HepG2 (cell line): ENCODE measurements around the gene DERL2. TPM values are rescaled to one million over a fixed set of nuclear protein-coding genes. Genes with fewer than 3 reads are reported as not detected.
A peak's percentile ranks its signal among the peaks of the same experiment; 100 is the strongest.

Source experiments
- ETV5 ChIP-seq: IDR thresholded peaks from 2 replicates; pipeline ENCODE4 v1.6.1; 2018; ENCODE audit warnings: missing biosample characterization, missing genetic modification reagents, inconsistent platforms, borderline replicate concordance
- FOXC1 ChIP-seq: sonication (generic); formaldehyde crosslinking; IDR thresholded peaks from 2 replicates; pipeline ENCODE4 v1.8.0; 2022; ENCODE audit warnings: mild to moderate bottlenecking, missing genetic modification reagents, borderline replicate concordance
- NCOA5 ChIP-seq: sonication (generic); formaldehyde crosslinking; IDR thresholded peaks from 2 replicates; pipeline ENCODE4 v1.4.0; 2020; ENCODE audit warnings: missing genetic modification reagents
- PLRG1 ChIP-seq: fragments of 450-650 bp; conservative IDR thresholded peaks from 2 replicates; pipeline ENCODE4 v1.6.1; 2016
- RCOR2 ChIP-seq: IDR thresholded peaks from 2 replicates; pipeline ENCODE4 v1.6.1; 2016; ENCODE audit warnings: missing biosample characterization, missing genetic modification reagents
- SOX5 ChIP-seq: IDR thresholded peaks from 2 replicates; pipeline ENCODE4 v1.6.1; 2016; ENCODE audit warnings: borderline replicate concordance
- TBP ChIP-seq: sonication (generic); formaldehyde crosslinking; IDR thresholded peaks from 2 replicates; pipeline ENCODE4 v1.5.0; 2020; ENCODE audit warnings: missing genetic modification reagents
- TFAP4 ChIP-seq: sonication (generic); IDR thresholded peaks from 2 replicates; pipeline ENCODE4 v1.6.1; 2016; ENCODE audit warnings: low read depth, borderline replicate concordance
- TFE3 ChIP-seq: IDR thresholded peaks from 2 replicates; pipeline ENCODE4 v1.6.1; 2016
- polyA plus RNA-seq, 8 experiments: library from polyadenylated mRNA; depleted of rRNA in 3 of 8; stranded (reverse) in 7 of 8; unstranded in 1 of 8; fragments of >200 nt; fragmentation: Illumina TruSeq in 4 of 8; extraction: Trizol in 4 of 8; gene quantifications; 2 replicates each; pipeline versions ENCODE4 v1.2.1 to v1.2.3, GENCODE V29; 2011 to 2016; ENCODE audit warnings: low read depth in 4 of 8, missing spikeins in 1 of 8, mixed read lengths in 1 of 8; ENCODE audit not compliant: insufficient read depth in 1 of 8
- total RNA-seq, 5 experiments: library from RNA; depleted of rRNA; stranded (reverse); fragments of >200 nt; fragmentation: Illumina TruSeq; extraction: Trizol; gene quantifications; 2 replicates each; pipeline ENCODE4 v1.2.3, GENCODE V29; 2016; ENCODE audit warnings: low read depth in 1 of 5
- TF ChIP-seq, protein P1 (sequence below), 2 experiments: fragments of 450-650 bp in 1 of 2; sonication (generic) in 1 of 2; formaldehyde crosslinking in 1 of 2; IDR thresholded peaks; 2 replicates each; pipeline versions ENCODE4 v1.6.1 to v1.8.0; 2016 to 2022; ENCODE audit warnings: antibody characterized with exemption in 1 of 2, mild to moderate bottlenecking in 1 of 2, missing genetic modification reagents in 1 of 2
- TF ChIP-seq, protein P2 (sequence below): sonication (generic); formaldehyde crosslinking; conservative IDR thresholded peaks from 2 replicates; pipeline ENCODE4 v1.5.0; 2020; ENCODE audit warnings: missing genetic modification reagents

DERL2 gene
- total and polyA plus RNA-seq, 2 of the 13 experiments (the other 11 are each of a cell fraction or from before 2014, with no cell fraction given) = 59.3 to 65.2 TPM

DNA sequence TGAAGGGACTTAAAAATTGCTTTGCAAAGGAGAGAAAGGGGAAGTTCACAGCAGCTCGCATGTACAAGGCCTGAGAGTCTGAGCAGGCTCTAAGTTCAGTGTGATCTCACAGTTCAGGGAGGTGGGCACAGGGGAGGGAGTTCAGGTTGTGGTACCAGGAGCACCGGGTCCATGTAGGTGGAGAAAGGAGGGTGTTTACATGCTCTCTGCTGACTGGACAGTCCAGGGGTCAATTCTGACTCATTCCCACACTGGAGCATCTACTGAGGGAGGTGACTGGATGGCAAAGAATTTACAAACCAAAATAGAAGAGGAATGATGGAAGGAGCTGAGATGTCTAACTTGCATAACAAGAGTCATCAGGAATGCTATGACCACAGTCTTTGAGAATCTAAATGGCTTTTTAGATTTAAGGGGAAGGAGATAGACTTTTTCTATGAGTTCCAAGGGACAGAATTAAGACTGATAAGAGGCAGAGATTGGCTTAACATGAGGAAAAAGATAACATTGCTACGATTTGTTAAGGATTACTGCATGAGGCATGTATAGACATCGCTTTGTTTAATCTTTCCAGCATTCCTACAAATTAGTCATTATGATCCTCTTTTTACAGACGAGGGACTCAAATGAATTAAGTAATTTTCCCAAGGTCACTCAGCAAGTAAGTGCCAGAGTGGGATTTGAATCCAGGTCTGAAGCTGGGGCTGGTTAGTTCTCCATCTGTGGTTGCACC, 30.2 kb upstream of the DERL2 start (continued):
- TF ChIP-seq, protein P1, sequence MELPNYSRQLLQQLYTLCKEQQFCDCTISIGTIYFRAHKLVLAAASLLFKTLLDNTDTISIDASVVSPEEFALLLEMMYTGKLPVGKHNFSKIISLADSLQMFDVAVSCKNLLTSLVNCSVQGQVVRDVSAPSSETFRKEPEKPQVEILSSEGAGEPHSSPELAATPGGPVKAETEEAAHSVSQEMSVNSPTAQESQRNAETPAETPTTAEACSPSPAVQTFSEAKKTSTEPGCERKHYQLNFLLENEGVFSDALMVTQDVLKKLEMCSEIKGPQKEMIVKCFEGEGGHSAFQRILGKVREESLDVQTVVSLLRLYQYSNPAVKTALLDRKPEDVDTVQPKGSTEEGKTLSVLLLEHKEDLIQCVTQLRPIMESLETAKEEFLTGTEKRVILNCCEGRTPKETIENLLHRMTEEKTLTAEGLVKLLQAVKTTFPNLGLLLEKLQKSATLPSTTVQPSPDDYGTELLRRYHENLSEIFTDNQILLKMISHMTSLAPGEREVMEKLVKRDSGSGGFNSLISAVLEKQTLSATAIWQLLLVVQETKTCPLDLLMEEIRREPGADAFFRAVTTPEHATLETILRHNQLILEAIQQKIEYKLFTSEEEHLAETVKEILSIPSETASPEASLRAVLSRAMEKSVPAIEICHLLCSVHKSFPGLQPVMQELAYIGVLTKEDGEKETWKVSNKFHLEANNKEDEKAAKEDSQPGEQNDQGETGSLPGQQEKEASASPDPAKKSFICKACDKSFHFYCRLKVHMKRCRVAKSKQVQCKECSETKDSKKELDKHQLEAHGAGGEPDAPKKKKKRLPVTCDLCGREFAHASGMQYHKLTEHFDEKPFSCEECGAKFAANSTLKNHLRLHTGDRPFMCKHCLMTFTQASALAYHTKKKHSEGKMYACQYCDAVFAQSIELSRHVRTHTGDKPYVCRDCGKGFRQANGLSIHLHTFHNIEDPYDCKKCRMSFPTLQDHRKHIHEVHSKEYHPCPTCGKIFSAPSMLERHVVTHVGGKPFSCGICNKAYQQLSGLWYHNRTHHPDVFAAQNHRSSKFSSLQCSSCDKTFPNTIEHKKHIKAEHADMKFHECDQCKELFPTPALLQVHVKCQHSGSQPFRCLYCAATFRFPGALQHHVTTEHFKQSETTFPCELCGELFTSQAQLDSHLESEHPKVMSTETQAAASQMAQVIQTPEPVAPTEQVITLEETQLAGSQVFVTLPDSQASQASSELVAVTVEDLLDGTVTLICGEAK (IDR thresholded peaks at IDR 0.05) = no peak
- TF ChIP-seq, protein P1 (CRISPR knock-in tag; IDR thresholded peaks at IDR 0.05) = no peak
- no peak for TF ChIP-seq TBP (CRISPR knock-in tag)
- TF ChIP-seq FOXC1 = no peak
- TF ChIP-seq TFE3 (CRISPR knock-in tag) = no peak
- 0 out of 2 replicates have a peak, but pooled peaks have one; percentile 44 for TF ChIP-seq RCOR2 (CRISPR knock-in tag)
- TF ChIP-seq TFAP4 = no peak; the same call in 1 of the 2 replicates
- peak; percentile 75 for TF ChIP-seq SOX5
- TF ChIP-seq, protein P2, sequence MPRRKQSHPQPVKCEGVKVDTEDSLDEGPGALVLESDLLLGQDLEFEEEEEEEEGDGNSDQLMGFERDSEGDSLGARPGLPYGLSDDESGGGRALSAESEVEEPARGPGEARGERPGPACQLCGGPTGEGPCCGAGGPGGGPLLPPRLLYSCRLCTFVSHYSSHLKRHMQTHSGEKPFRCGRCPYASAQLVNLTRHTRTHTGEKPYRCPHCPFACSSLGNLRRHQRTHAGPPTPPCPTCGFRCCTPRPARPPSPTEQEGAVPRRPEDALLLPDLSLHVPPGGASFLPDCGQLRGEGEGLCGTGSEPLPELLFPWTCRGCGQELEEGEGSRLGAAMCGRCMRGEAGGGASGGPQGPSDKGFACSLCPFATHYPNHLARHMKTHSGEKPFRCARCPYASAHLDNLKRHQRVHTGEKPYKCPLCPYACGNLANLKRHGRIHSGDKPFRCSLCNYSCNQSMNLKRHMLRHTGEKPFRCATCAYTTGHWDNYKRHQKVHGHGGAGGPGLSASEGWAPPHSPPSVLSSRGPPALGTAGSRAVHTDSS (CRISPR knock-in tag) = no peak
- no peak for TF ChIP-seq PLRG1
- no peak for TF ChIP-seq NCOA5
- peak; percentile 8; the same call in 1 of the 2 replicates for TF ChIP-seq ETV5 (CRISPR knock-in tag)
